Caco-2 (cell line): ENCODE results near the gene FMN1. TPM values are rescaled to one million over a fixed set of nuclear protein-coding genes. Genes with fewer than 3 reads are reported as not detected.

Experiments
- BruUV-seq: library from RNA; stranded (reverse); fragments of 400-500 nt; replicated peaks from 2 replicates; lab custom pipeline; 2021; lab: Mats Ljungman, UMichigan
- CTCF ChIA-PET: fragments of 300-600 bp; sonication (Branson Sonifier 250); formaldehyde crosslinking; loops from one replicate; lab custom pipeline; 2022; ENCODE audit warnings: antibody characterized with exemption; lab: Charles Lee
- POLR2A ChIA-PET: fragments of 300-600 bp; sonication (Branson Sonifier 250); formaldehyde crosslinking; loops from one replicate; lab custom pipeline; 2022; ENCODE audit warnings: antibody characterized with exemption; lab: Charles Lee
- DNase-seq, 2 experiments: peaks; one replicate each; pipeline versions ENCODE4 v3.0.0 to v3.0.0-alpha.2; 2020 to 2022
- H3K27me3 ChIP-seq: replicated peaks from 2 replicates; pipeline ENCODE4 v1.6.0; 2011; ENCODE audit warnings: low read length; ENCODE audit not compliant: control insufficient read depth, insufficient read depth
- H3K36me3 ChIP-seq: 2 replicates; pipeline ENCODE4 v1.5.1; 2011; ENCODE audit warnings: low read length; ENCODE audit not compliant: control insufficient read depth, insufficient read depth
- H3K4me1 ChIP-seq: fragments of 250-450 bp; sonication (Bioruptor Pico); 2 replicates; pipeline ENCODE4 v1.5.1; 2020; ENCODE audit warnings: mild to moderate bottlenecking
- H3K4me3 ChIP-seq: 2 replicates; pipeline ENCODE4 v1.5.1; 2011; ENCODE audit warnings: low read depth, mild to moderate bottlenecking, control low read depth, low read length
- H3K9me3 ChIP-seq: fragments of 250-450 bp; sonication (Bioruptor Pico); 2 replicates; pipeline ENCODE4 v1.5.1; 2020; ENCODE audit warnings: mild to moderate bottlenecking, moderate library complexity
- H3K27ac Mint-ChIP-seq: one replicate; pipeline ENCODE4 v1.8.0; 2022; ENCODE audit warnings: mixed read lengths; ENCODE audit not compliant: unreplicated experiment
- H3K27me3 Mint-ChIP-seq: one replicate; pipeline ENCODE4 v1.8.0; 2022; ENCODE audit warnings: mixed read lengths; ENCODE audit not compliant: insufficient read depth, unreplicated experiment
- H3K36me3 Mint-ChIP-seq: one replicate; pipeline ENCODE4 v1.8.0; 2022; ENCODE audit warnings: mild to moderate bottlenecking, mixed read lengths; ENCODE audit not compliant: insufficient read depth, unreplicated experiment
- H3K4me1 Mint-ChIP-seq: one replicate; pipeline ENCODE4 v1.8.0; 2022; ENCODE audit warnings: low read depth, mixed read lengths; ENCODE audit not compliant: unreplicated experiment
- H3K4me3 Mint-ChIP-seq: one replicate; pipeline ENCODE4 v1.8.0; 2022; ENCODE audit warnings: mild to moderate bottlenecking, moderate library complexity, mixed read lengths; ENCODE audit not compliant: unreplicated experiment
- H3K9me3 Mint-ChIP-seq: one replicate; pipeline ENCODE4 v1.8.0; 2022; ENCODE audit warnings: mixed read lengths; ENCODE audit not compliant: unreplicated experiment
- intact Hi-C: fragments of 100-400 bp; cut with micrococcal nuclease; formaldehyde crosslinking; loops from one replicate; pipeline ENCODE4 v1.10.0; 2022; ENCODE audit not compliant: unreplicated experiment
- total RNA-seq: library from RNA; stranded (reverse); gene quantifications from 2 replicates; pipeline ENCODE4 v1.2.3, GENCODE V29; 2022
- TF ChIP-seq, protein P1 (sequence below), 2 experiments: fragments of 200-600 bp in 1 of 2; IDR thresholded peaks; 1 replicate in 1 of 2; 2 replicates in 1 of 2; pipeline versions ENCODE4 v1.5.1 to v1.8.0; 2011 to 2022; ENCODE audit warnings: antibody characterized with exemption in 1 of 2, control low read depth in 1 of 2, inconsistent platforms in 1 of 2, low read depth in 1 of 2, low read length in 1 of 2, mild to moderate bottlenecking in 1 of 2, moderate library complexity in 1 of 2; ENCODE audit not compliant: insufficient read depth in 1 of 2, severe bottlenecking in 1 of 2, unreplicated experiment in 1 of 2

Gene FMN1
- total RNA-seq, 1 experiment from 2014 or later = 1.6 TPM

DNA sequence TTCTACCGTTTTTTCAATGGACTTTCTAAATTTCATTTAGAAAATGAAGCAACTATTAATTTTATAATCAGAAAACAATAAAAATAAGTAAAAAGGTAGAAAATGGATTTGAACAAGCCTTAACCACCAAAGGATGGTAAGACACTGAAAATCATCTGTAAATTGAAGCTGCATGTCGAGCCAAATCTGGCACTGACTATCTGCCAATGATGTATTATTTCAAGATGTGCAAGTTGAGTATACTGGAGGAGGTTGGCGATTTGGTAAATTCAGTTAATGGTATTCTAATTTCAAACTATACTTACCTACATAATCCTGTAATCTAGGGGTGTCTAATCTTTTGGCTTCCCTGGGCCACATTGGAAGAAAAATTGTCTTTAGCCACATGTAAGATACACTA, 93.5 kb downstream of the FMN1 start:
- POLR2A ChIA-PET = no interaction called here

DNA sequence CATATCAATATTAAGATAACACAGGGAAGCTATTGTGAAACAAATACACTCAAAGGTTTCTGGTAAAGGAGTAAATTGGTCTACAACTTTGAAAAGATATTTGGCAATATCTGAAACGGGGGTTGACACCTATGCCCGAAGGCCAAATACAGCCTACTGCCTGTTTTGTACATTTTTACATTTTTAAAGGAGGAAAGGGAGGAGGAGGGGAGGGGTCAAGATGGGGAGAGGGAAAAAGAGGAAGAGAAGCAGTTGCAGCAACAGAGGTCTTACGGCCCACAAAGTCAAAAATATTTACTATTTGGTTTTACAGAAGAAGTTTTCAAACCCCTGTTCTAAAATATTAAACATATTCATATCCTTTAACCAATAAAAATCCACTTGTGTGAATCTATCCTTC, 94.2 kb downstream of the FMN1 start:
- Histone ChIP-seq H3K36me3 (no peaks in the 10 kb centered on the region), H3K9me3 (no peaks in the 10 kb centered on the region), H3K4me3 (no peak overlapping the region), H3K4me1 (no peaks in the 10 kb centered on the region), H3K27me3 (no peaks in the 10 kb centered on the region)
- no peaks in the 10 kb centered on the region for H3K9me3 Mint-ChIP-seq
- BruUV-seq = no TSS peak
- no peak overlapping the region for H3K27ac Mint-ChIP-seq
- TF ChIP-seq, protein P1, sequence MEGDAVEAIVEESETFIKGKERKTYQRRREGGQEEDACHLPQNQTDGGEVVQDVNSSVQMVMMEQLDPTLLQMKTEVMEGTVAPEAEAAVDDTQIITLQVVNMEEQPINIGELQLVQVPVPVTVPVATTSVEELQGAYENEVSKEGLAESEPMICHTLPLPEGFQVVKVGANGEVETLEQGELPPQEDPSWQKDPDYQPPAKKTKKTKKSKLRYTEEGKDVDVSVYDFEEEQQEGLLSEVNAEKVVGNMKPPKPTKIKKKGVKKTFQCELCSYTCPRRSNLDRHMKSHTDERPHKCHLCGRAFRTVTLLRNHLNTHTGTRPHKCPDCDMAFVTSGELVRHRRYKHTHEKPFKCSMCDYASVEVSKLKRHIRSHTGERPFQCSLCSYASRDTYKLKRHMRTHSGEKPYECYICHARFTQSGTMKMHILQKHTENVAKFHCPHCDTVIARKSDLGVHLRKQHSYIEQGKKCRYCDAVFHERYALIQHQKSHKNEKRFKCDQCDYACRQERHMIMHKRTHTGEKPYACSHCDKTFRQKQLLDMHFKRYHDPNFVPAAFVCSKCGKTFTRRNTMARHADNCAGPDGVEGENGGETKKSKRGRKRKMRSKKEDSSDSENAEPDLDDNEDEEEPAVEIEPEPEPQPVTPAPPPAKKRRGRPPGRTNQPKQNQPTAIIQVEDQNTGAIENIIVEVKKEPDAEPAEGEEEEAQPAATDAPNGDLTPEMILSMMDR (IDR thresholded peaks at IDR 0.05; ENCODE audit: insufficient read depth in 1 of 2, low read depth in 1 of 2, low read length in 1 of 2, severe bottlenecking in 1 of 2, unreplicated experiment in 1 of 2) = no peak
- intact Hi-C loops = no loop called here
- no peaks in the 10 kb centered on the region for H3K4me1 Mint-ChIP-seq
- H3K4me3 Mint-ChIP-seq = no peak overlapping the region
- ChIA-PET CTCF (no interaction called here), POLR2A (no interaction called here)
- H3K27me3 Mint-ChIP-seq = peaks cover 4% of the 10 kb centered on the region
- H3K36me3 Mint-ChIP-seq = no peaks in the 10 kb centered on the region
- DNase-seq = no peak

More for the DNA sequence above, 93.5 kb downstream of the FMN1 start:
- intact Hi-C loops = no loop called here
- H3K27me3 Mint-ChIP-seq = peaks cover 4% of the 10 kb centered on the region
- H3K9me3 ChIP-seq = no peaks in the 10 kb centered on the region
- DNase-seq = no peak
- H3K27me3 ChIP-seq = no peaks in the 10 kb centered on the region
- no peaks in the 10 kb centered on the region for H3K9me3 Mint-ChIP-seq
- no peak overlapping the region for H3K4me3 ChIP-seq
- H3K36me3 Mint-ChIP-seq = no peaks in the 10 kb centered on the region
- TF ChIP-seq, protein P1 (IDR thresholded peaks at IDR 0.05; ENCODE audit: insufficient read depth in 1 of 2, low read depth in 1 of 2, low read length in 1 of 2, severe bottlenecking in 1 of 2, unreplicated experiment in 1 of 2) = no peak
- H3K4me3 Mint-ChIP-seq = no peak overlapping the region
- H3K36me3 ChIP-seq = no peaks in the 10 kb centered on the region
- no TSS peak for BruUV-seq
- no peaks in the 10 kb centered on the region for H3K4me1 Mint-ChIP-seq
- H3K4me1 ChIP-seq = no peaks in the 10 kb centered on the region
- H3K27ac Mint-ChIP-seq = no peak overlapping the region
- CTCF ChIA-PET = no interaction called here

DNA sequence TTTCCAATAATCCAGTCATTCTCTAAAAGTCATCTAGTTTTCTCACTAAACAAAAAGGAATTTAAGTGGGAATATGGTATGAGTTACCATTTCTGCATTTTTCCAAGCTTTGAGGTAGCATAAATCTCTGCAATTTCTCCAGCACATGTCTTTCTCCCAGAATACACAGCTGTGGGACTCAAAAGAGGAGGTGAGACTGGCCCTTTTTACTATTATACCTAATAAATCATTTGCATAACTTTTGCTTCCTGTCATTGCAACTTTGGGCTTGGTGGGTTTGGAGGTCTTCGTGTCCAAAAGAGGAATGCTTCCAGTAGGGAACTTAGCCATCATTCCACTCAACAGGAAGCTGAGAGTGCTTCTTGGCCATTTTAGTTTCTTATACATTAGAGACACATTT, 94.8 kb downstream of the FMN1 start:
- Histone ChIP-seq H3K36me3 (no peaks in the 10 kb centered on the region), H3K4me3 (no peak overlapping the region), H3K9me3 (no peaks in the 10 kb centered on the region), H3K4me1 (no peaks in the 10 kb centered on the region), H3K27me3 (no peaks in the 10 kb centered on the region)
- TF ChIP-seq, protein P1 (IDR thresholded peaks at IDR 0.05; ENCODE audit: insufficient read depth in 1 of 2, low read depth in 1 of 2, low read length in 1 of 2, severe bottlenecking in 1 of 2, unreplicated experiment in 1 of 2) = no peak
- H3K27me3 Mint-ChIP-seq = peaks cover 4% of the 10 kb centered on the region
- ChIA-PET POLR2A (no interaction called here), CTCF (no interaction called here)
- intact Hi-C loops = no loop called here
- no peak overlapping the region for H3K4me3 Mint-ChIP-seq
- H3K4me1 Mint-ChIP-seq = no peaks in the 10 kb centered on the region
- no peaks in the 10 kb centered on the region for H3K36me3 Mint-ChIP-seq
- BruUV-seq = no TSS peak
- no peak overlapping the region for H3K27ac Mint-ChIP-seq
- no peaks in the 10 kb centered on the region for H3K9me3 Mint-ChIP-seq
- no peak for DNase-seq
